ENCODE data around the gene G6PC2.

DNA sequence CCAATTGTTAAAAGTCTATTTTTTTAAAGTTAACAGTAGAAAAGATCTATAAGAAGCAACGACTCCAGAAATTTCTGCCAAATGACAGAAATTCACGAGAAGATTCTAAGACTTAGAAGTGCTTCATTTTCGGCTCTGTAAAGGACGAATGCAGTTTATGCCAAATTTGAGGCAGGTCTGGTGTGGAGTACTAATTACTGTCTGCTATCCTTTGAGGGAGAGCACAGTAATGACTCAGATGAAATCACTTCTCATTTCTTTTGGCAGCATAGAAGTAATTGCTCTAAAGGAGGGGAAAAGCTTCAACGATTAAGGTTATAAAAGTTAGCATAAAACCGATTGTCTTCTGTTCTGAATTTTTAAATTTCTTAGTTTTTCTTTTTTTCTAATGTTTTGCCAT, 11.4 kb downstream of the G6PC2 start:
- TF ChIP-seq POLR2AphosphoS5 (IDR thresholded peaks at IDR 0.05; ENCODE audit: low read depth, low read length) (no peak), SIN3A (IDR thresholded peaks at IDR 0.05; ENCODE audit: borderline replicate concordance, insufficient read depth, low read length) (no peak)
